ENCODE measurements around the gene AEBP2.

DNA sequence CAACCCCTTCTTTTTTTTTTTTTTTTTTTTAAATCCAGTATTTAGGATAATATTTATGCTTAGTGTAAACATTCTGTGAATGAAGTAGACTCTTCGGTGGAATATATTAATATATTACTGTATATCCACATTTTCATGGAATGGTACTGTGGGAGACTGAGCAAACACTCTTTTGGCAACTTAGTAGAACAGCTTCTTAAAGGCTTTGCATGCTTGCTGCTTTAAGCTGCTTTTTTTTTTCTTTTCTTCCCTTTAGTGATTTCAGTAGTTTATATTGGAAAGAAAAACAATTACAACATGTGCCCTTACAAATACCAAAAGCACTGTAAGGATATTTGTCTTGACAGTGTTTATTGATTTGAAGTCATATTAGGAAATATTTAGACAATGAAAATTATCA lies 78.9 kb downstream of the AEBP2 start:
- TF ChIP-seq, protein P1, sequence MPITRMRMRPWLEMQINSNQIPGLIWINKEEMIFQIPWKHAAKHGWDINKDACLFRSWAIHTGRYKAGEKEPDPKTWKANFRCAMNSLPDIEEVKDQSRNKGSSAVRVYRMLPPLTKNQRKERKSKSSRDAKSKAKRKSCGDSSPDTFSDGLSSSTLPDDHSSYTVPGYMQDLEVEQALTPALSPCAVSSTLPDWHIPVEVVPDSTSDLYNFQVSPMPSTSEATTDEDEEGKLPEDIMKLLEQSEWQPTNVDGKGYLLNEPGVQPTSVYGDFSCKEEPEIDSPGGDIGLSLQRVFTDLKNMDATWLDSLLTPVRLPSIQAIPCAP (CRISPR knock-in tag; IDR thresholded peaks at IDR 0.05; ENCODE audit: low read depth) = no peak
- TF ChIP-seq, protein P2, sequence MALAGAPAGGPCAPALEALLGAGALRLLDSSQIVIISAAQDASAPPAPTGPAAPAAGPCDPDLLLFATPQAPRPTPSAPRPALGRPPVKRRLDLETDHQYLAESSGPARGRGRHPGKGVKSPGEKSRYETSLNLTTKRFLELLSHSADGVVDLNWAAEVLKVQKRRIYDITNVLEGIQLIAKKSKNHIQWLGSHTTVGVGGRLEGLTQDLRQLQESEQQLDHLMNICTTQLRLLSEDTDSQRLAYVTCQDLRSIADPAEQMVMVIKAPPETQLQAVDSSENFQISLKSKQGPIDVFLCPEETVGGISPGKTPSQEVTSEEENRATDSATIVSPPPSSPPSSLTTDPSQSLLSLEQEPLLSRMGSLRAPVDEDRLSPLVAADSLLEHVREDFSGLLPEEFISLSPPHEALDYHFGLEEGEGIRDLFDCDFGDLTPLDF (CRISPR knock-in tag; IDR thresholded peaks at IDR 0.05) = no peak
- TF ChIP-seq, protein P3, sequence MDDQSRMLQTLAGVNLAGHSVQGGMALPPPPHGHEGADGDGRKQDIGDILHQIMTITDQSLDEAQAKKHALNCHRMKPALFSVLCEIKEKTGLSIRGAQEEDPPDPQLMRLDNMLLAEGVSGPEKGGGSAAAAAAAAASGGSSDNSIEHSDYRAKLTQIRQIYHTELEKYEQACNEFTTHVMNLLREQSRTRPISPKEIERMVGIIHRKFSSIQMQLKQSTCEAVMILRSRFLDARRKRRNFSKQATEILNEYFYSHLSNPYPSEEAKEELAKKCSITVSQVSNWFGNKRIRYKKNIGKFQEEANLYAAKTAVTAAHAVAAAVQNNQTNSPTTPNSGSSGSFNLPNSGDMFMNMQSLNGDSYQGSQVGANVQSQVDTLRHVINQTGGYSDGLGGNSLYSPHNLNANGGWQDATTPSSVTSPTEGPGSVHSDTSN (CRISPR knock-in tag; IDR thresholded peaks at IDR 0.05; ENCODE audit: borderline replicate concordance) = no peak
- TF ChIP-seq, protein P4, sequence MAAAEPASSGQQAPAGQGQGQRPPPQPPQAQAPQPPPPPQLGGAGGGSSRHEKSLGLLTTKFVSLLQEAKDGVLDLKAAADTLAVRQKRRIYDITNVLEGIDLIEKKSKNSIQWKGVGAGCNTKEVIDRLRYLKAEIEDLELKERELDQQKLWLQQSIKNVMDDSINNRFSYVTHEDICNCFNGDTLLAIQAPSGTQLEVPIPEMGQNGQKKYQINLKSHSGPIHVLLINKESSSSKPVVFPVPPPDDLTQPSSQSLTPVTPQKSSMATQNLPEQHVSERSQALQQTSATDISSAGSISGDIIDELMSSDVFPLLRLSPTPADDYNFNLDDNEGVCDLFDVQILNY (CRISPR knock-in tag; conservative IDR thresholded peaks at IDR 0.05) = no peak
- TF ChIP-seq, protein P5, sequence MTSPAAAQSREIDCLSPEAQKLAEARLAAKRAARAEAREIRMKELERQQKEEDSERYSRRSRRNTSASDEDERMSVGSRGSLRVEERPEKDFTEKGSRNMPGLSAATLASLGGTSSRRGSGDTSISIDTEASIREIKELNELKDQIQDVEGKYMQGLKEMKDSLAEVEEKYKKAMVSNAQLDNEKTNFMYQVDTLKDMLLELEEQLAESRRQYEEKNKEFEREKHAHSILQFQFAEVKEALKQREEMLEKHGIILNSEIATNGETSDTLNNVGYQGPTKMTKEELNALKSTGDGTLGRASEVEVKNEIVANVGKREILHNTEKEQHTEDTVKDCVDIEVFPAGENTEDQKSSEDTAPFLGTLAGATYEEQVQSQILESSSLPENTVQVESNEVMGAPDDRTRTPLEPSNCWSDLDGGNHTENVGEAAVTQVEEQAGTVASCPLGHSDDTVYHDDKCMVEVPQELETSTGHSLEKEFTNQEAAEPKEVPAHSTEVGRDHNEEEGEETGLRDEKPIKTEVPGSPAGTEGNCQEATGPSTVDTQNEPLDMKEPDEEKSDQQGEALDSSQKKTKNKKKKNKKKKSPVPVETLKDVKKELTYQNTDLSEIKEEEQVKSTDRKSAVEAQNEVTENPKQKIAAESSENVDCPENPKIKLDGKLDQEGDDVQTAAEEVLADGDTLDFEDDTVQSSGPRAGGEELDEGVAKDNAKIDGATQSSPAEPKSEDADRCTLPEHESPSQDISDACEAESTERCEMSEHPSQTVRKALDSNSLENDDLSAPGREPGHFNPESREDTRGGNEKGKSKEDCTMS (CRISPR knock-in tag; conservative IDR thresholded peaks at IDR 0.05) = no peak
- no peak for TF ChIP-seq MAFF (IDR thresholded peaks at IDR 0.05; ENCODE audit: low read depth, low read length)
